GM12801 (cell line): ENCODE results near the gene TMEM200A.

Experiments used
- TF ChIP-seq, protein P1 (sequence below): IDR thresholded peaks from one replicate; pipeline ENCODE4 v1.5.1; 2011; ENCODE audit warnings: control low read depth; ENCODE audit not compliant: insufficient read length; ENCODE audit errors: extremely low read depth

The TMEM200A gene

GRCh38 chr6:130437961-130438360, 72.1 kb downstream of the TMEM200A start:
- TF ChIP-seq, protein P1, sequence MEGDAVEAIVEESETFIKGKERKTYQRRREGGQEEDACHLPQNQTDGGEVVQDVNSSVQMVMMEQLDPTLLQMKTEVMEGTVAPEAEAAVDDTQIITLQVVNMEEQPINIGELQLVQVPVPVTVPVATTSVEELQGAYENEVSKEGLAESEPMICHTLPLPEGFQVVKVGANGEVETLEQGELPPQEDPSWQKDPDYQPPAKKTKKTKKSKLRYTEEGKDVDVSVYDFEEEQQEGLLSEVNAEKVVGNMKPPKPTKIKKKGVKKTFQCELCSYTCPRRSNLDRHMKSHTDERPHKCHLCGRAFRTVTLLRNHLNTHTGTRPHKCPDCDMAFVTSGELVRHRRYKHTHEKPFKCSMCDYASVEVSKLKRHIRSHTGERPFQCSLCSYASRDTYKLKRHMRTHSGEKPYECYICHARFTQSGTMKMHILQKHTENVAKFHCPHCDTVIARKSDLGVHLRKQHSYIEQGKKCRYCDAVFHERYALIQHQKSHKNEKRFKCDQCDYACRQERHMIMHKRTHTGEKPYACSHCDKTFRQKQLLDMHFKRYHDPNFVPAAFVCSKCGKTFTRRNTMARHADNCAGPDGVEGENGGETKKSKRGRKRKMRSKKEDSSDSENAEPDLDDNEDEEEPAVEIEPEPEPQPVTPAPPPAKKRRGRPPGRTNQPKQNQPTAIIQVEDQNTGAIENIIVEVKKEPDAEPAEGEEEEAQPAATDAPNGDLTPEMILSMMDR, result no peak

DNA sequence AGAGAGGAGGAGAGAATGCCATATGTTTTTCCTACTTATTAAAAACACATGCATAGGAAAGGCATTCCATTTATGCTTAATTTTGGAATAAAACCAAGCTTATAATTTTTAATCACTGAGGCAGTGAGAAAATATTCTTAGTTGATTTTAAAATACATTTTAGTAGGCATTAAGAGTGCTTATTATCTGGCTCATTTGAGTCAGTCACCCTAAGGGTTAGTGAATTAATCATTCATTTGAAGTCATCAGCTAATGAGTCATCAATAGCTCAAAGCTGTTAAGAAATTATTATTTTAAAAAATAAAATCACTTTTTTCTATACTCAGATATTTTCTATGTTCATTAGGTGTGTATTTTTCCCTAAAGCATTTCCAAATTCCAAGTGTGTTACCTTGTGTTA, 81.6 kb downstream of the TMEM200A start:
- TF ChIP-seq, protein P1, result no peak

- TF ChIP-seq, protein P1, result no peak
These were observed 86.5 kb downstream of the TMEM200A start for GRCh38 chr6:130452336-130452735.

DNA sequence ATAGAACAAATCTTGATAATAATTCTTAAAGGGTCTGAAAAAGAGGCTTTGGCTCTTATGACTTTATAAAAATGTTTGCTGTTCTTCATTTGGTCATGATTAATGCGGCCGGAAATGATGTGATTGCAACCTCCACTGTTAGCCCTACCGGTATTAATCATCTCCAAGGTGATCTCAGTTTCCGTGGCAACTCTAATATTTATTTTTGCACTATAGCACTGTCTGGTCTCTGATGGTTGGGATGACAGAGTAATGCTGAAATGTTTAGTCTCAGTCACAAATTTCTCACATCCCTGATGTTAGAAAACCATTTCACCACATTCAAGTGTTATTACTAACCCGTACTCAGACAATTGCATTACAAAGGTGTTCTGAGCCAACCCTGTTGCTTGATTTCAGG, 87.4 kb downstream of the TMEM200A start:
- TF ChIP-seq, protein P1, result no peak

GRCh38 chr6:130457605-130458004, 91.8 kb downstream of the TMEM200A start:
- TF ChIP-seq, protein P1, result no peak

- TF ChIP-seq, protein P1, result no peak
These were observed 93.5 kb downstream of the TMEM200A start for GRCh38 chr6:130459316-130459715.

- TF ChIP-seq, protein P1, result no peak
These were observed 95.1 kb downstream of the TMEM200A start for GRCh38 chr6:130460934-130461333.
